Activated T-cell treated with anti-CD3 and anti-CD28 coated beads, Interleukin-2, amount 50 U/mL, for 24 hours (primary cell): Measurements from ENCODE around the gene RCL1.
"Not testable (repeated sequence)": the region's sequence is repeated elsewhere in the genome, so short reads cannot be mapped to it uniquely, and the experiment has no call there.

Experiments used
- DNase-seq: peaks from one replicate; pipeline ENCODE4 v3.0.0-alpha.2; 2020
- H3K27ac Mint-ChIP-seq: 2 replicates; pipeline ENCODE4 v1.8.0; 2020; ENCODE audit warnings: mild to moderate bottlenecking, mixed read lengths
- H3K27me3 Mint-ChIP-seq: 2 replicates; pipeline ENCODE4 v1.8.0; 2020; ENCODE audit warnings: mixed read lengths
- H3K36me3 Mint-ChIP-seq: 2 replicates; pipeline ENCODE4 v1.8.0; 2020; ENCODE audit warnings: low read depth, mixed read lengths
- H3K4me1 Mint-ChIP-seq: 2 replicates; pipeline ENCODE4 v1.8.0; 2020; ENCODE audit warnings: low read depth, mixed read lengths
- H3K4me3 Mint-ChIP-seq: 2 replicates; pipeline ENCODE4 v1.8.0; 2020; ENCODE audit warnings: mild to moderate bottlenecking, moderate library complexity, mixed read lengths
- H3K9me3 Mint-ChIP-seq: 2 replicates; pipeline ENCODE4 v1.8.0; 2020; ENCODE audit warnings: mixed read lengths

RCL1 gene

GRCh38 chr9:4795108-4795507 lies 2.4 kb downstream of the RCL1 start:
- not testable (repeated sequence) for DNase-seq, H3K9me3 Mint-ChIP-seq, H3K27me3 Mint-ChIP-seq, H3K27ac Mint-ChIP-seq
- Mint-ChIP-seq H3K36me3 (peaks cover 49% of the 10 kb centered on the region), H3K4me1 (peaks cover 72% of the 10 kb centered on the region), H3K4me3 (peak overlapping the region; percentile 98)

GRCh38 chr9:4796530-4796929 lies 3.8 kb downstream of the RCL1 start:
- Mint-ChIP-seq H3K36me3 (peaks cover 56% of the 10 kb centered on the region), H3K4me3 (no peak overlapping the region), H3K27ac (no peak overlapping the region), H3K9me3 (peaks cover 4% of the 10 kb centered on the region), H3K4me1 (peaks cover 68% of the 10 kb centered on the region), H3K27me3 (no peaks in the 10 kb centered on the region)
- no peak for DNase-seq

- Mint-ChIP-seq H3K36me3 (peaks cover 59% of the 10 kb centered on the region), H3K4me1 (peaks cover 64% of the 10 kb centered on the region), H3K9me3 (peaks cover 4% of the 10 kb centered on the region), H3K4me3 (no peak overlapping the region), H3K27ac (no peak overlapping the region), H3K27me3 (no peaks in the 10 kb centered on the region)
- no peak for DNase-seq
These were observed 4.5 kb downstream of the RCL1 start for GRCh38 chr9:4796988-4797853.

GRCh38 chr9:4797854-4798150 lies 5.1 kb downstream of the RCL1 start:
- no peak overlapping the region for H3K4me3 Mint-ChIP-seq
- no peak for DNase-seq

GRCh38 chr9:4798281-4799032 lies 5.7 kb downstream of the RCL1 start:
- H3K27ac Mint-ChIP-seq = no peak overlapping the region
- peaks cover 65% of the 10 kb centered on the region for H3K4me1 Mint-ChIP-seq
- peaks cover 61% of the 10 kb centered on the region for H3K36me3 Mint-ChIP-seq
- H3K27me3 Mint-ChIP-seq = no peaks in the 10 kb centered on the region
- H3K4me3 Mint-ChIP-seq = no peak overlapping the region
- peaks cover 4% of the 10 kb centered on the region for H3K9me3 Mint-ChIP-seq
- no peak for DNase-seq

More at GRCh38 chr9:4797854-4798150, 5.1 kb downstream of the RCL1 start:
- peak overlapping the region; percentile 8 for H3K27ac Mint-ChIP-seq
- H3K27me3 Mint-ChIP-seq = no peaks in the 10 kb centered on the region
- peaks cover 63% of the 10 kb centered on the region for H3K4me1 Mint-ChIP-seq
- H3K9me3 Mint-ChIP-seq = peaks cover 4% of the 10 kb centered on the region
- peaks cover 60% of the 10 kb centered on the region for H3K36me3 Mint-ChIP-seq

GRCh38 chr9:4799033-4799430 lies 6.3 kb downstream of the RCL1 start:
- DNase-seq = no peak
- no peak overlapping the region for H3K27ac Mint-ChIP-seq
- peaks cover 4% of the 10 kb centered on the region for H3K9me3 Mint-ChIP-seq
- H3K36me3 Mint-ChIP-seq = peaks cover 61% of the 10 kb centered on the region
- H3K4me3 Mint-ChIP-seq = no peak overlapping the region
- H3K4me1 Mint-ChIP-seq = peaks cover 67% of the 10 kb centered on the region
- H3K27me3 Mint-ChIP-seq = no peaks in the 10 kb centered on the region

- DNase-seq = no peak
- Mint-ChIP-seq H3K4me3 (no peak overlapping the region), H3K4me1 (peaks cover 61% of the 10 kb centered on the region), H3K27ac (no peak overlapping the region), H3K9me3 (peaks cover 4% of the 10 kb centered on the region), H3K36me3 (peaks cover 61% of the 10 kb centered on the region), H3K27me3 (no peaks in the 10 kb centered on the region)
These were observed 7.0 kb downstream of the RCL1 start for GRCh38 chr9:4799775-4800174.

GRCh38 chr9:4801156-4801555 lies 8.4 kb downstream of the RCL1 start:
- Mint-ChIP-seq H3K9me3 (peaks cover 7% of the 10 kb centered on the region), H3K27me3 (no peaks in the 10 kb centered on the region), H3K4me3 (no peak overlapping the region), H3K27ac (no peak overlapping the region), H3K36me3 (peaks cover 63% of the 10 kb centered on the region), H3K4me1 (peaks cover 55% of the 10 kb centered on the region)
- DNase-seq = no peak

- Mint-ChIP-seq H3K4me1 (peaks cover 48% of the 10 kb centered on the region), H3K27ac (no peak overlapping the region), H3K36me3 (peaks cover 75% of the 10 kb centered on the region), H3K27me3 (no peaks in the 10 kb centered on the region), H3K9me3 (peaks cover 20% of the 10 kb centered on the region), H3K4me3 (no peak overlapping the region)
- no peak for DNase-seq
These were observed 11.2 kb downstream of the RCL1 start for GRCh38 chr9:4803670-4804530.

GRCh38 chr9:4804531-4805016 lies 11.8 kb downstream of the RCL1 start:
- H3K27me3 Mint-ChIP-seq = no peaks in the 10 kb centered on the region
- H3K27ac Mint-ChIP-seq = no peak overlapping the region
- H3K36me3 Mint-ChIP-seq = peaks cover 77% of the 10 kb centered on the region
- DNase-seq = no peak
- peaks cover 20% of the 10 kb centered on the region for H3K9me3 Mint-ChIP-seq
- H3K4me1 Mint-ChIP-seq = peaks cover 45% of the 10 kb centered on the region
- no peak overlapping the region for H3K4me3 Mint-ChIP-seq

- Mint-ChIP-seq H3K4me1 (peaks cover 41% of the 10 kb centered on the region), H3K27me3 (no peaks in the 10 kb centered on the region), H3K36me3 (peaks cover 79% of the 10 kb centered on the region), H3K27ac (no peak overlapping the region), H3K9me3 (peaks cover 21% of the 10 kb centered on the region), H3K4me3 (no peak overlapping the region)
- DNase-seq = no peak
These were observed 12.6 kb downstream of the RCL1 start for GRCh38 chr9:4805191-4805918.

GRCh38 chr9:4810565-4810964 lies 17.8 kb downstream of the RCL1 start:
- peaks cover 55% of the 10 kb centered on the region for H3K4me1 Mint-ChIP-seq

GRCh38 chr9:4811824-4812223 lies 19.1 kb downstream of the RCL1 start:
- peaks cover 58% of the 10 kb centered on the region for H3K4me1 Mint-ChIP-seq

More at GRCh38 chr9:4810565-4810964, 17.8 kb downstream of the RCL1 start:
- Mint-ChIP-seq H3K4me3 (no peak overlapping the region), H3K9me3 (peaks cover 28% of the 10 kb centered on the region), H3K27me3 (no peaks in the 10 kb centered on the region), H3K36me3 (peaks cover 75% of the 10 kb centered on the region), H3K27ac (no peak overlapping the region)
- DNase-seq = no peak

GRCh38 chr9:4812858-4813257 lies 20.1 kb downstream of the RCL1 start:
- Mint-ChIP-seq H3K4me1 (peaks cover 52% of the 10 kb centered on the region), H3K27ac (no peak overlapping the region), H3K4me3 (no peak overlapping the region), H3K27me3 (no peaks in the 10 kb centered on the region), H3K36me3 (peaks cover 58% of the 10 kb centered on the region), H3K9me3 (peaks cover 11% of the 10 kb centered on the region)
- DNase-seq = no peak

More at GRCh38 chr9:4811824-4812223, 19.1 kb downstream of the RCL1 start:
- H3K36me3 Mint-ChIP-seq = peaks cover 63% of the 10 kb centered on the region
- DNase-seq = no peak
- no peak overlapping the region for H3K27ac Mint-ChIP-seq
- peaks cover 17% of the 10 kb centered on the region for H3K9me3 Mint-ChIP-seq
- H3K27me3 Mint-ChIP-seq = no peaks in the 10 kb centered on the region
- no peak overlapping the region for H3K4me3 Mint-ChIP-seq
